ENCODE measurements around the gene CHCHD10.

The CHCHD10 gene

GRCh38 chr22:23793326-23793725 is 25.6 kb upstream of the CHCHD10 start:
- TF ChIP-seq GATA3 (IDR thresholded peaks at IDR 0.05; ENCODE audit: low read depth, low read length) = no peak
- no peak for TF ChIP-seq GATA2 (IDR thresholded peaks at IDR 0.05; ENCODE audit: low read depth, low read length)

- TF ChIP-seq GATA2 (IDR thresholded peaks at IDR 0.05; ENCODE audit: low read depth, low read length) = no peak
- TF ChIP-seq GATA3 (IDR thresholded peaks at IDR 0.05; ENCODE audit: low read depth, low read length) = no peak
Observed at GRCh38 chr22:23791738-23792645, 24.2 kb upstream of the CHCHD10 start.

- TF ChIP-seq GATA2 (IDR thresholded peaks at IDR 0.05; ENCODE audit: low read depth, low read length) (0 out of 2 replicates have a peak, but pooled peaks have one; percentile 17), GATA3 (IDR thresholded peaks at IDR 0.05; ENCODE audit: low read depth, low read length) (no peak)
Observed at GRCh38 chr22:23790819-23791737, 23.3 kb upstream of the CHCHD10 start.

- no peak for TF ChIP-seq GATA3 (IDR thresholded peaks at IDR 0.05; ENCODE audit: low read depth, low read length)
Observed at GRCh38 chr22:23789638-23790037, 21.9 kb upstream of the CHCHD10 start.

- TF ChIP-seq GATA2 (IDR thresholded peaks at IDR 0.05; ENCODE audit: low read depth, low read length) = no peak
- no peak for TF ChIP-seq GATA3 (IDR thresholded peaks at IDR 0.05; ENCODE audit: low read depth, low read length)
Observed at GRCh38 chr22:23789121-23789520, 21.3 kb upstream of the CHCHD10 start.

GRCh38 chr22:23787910-23788309 is 20.1 kb upstream of the CHCHD10 start:
- no peak for TF ChIP-seq GATA3 (IDR thresholded peaks at IDR 0.05; ENCODE audit: low read depth, low read length)
- no peak for TF ChIP-seq GATA2 (IDR thresholded peaks at IDR 0.05; ENCODE audit: low read depth, low read length)

- TF ChIP-seq GATA3 (IDR thresholded peaks at IDR 0.05; ENCODE audit: low read depth, low read length) (no peak), GATA2 (IDR thresholded peaks at IDR 0.05; ENCODE audit: low read depth, low read length) (no peak)
Observed at GRCh38 chr22:23787600-23787896, 19.8 kb upstream of the CHCHD10 start.

GRCh38 chr22:23786752-23787599 is 19.2 kb upstream of the CHCHD10 start, which contains the start of gene SMARCB1:
Gene SMARCB1 (plus strand): TSS chr22:23786966. CDS start chr22:23787170, 204 bp downstream.
- TF ChIP-seq GATA2 (IDR thresholded peaks at IDR 0.05; ENCODE audit: low read depth, low read length) (no peak), GATA3 (IDR thresholded peaks at IDR 0.05; ENCODE audit: low read depth, low read length) (no peak)

GRCh38 chr22:23786261-23786710 is 18.5 kb upstream of the CHCHD10 start:
- no peak for TF ChIP-seq GATA2 (IDR thresholded peaks at IDR 0.05; ENCODE audit: low read depth, low read length)
- no peak for TF ChIP-seq GATA3 (IDR thresholded peaks at IDR 0.05; ENCODE audit: low read depth, low read length)

- TF ChIP-seq GATA2 (IDR thresholded peaks at IDR 0.05; ENCODE audit: low read depth, low read length) (no peak), GATA3 (IDR thresholded peaks at IDR 0.05; ENCODE audit: low read depth, low read length) (no peak)
Observed at GRCh38 chr22:23784215-23784732, 16.5 kb upstream of the CHCHD10 start.

- no peak for TF ChIP-seq GATA2 (IDR thresholded peaks at IDR 0.05; ENCODE audit: low read depth, low read length)
Observed at GRCh38 chr22:23783265-23784150, 15.7 kb upstream of the CHCHD10 start.

GRCh38 chr22:23782703-23783102 is 14.9 kb upstream of the CHCHD10 start:
- TF ChIP-seq GATA3 (IDR thresholded peaks at IDR 0.05; ENCODE audit: low read depth, low read length) (no peak), GATA2 (IDR thresholded peaks at IDR 0.05; ENCODE audit: low read depth, low read length) (no peak)

- no peak for TF ChIP-seq GATA2 (IDR thresholded peaks at IDR 0.05; ENCODE audit: low read depth, low read length)
- TF ChIP-seq GATA3 (IDR thresholded peaks at IDR 0.05; ENCODE audit: low read depth, low read length) = no peak
Observed at GRCh38 chr22:23782252-23782651, 14.5 kb upstream of the CHCHD10 start.

Measured in SH-SY5Y (cell line).